Endothelial cell of umbilical vein (primary cell): Measurements from ENCODE around the gene KAZN. TPM values are rescaled to one million over a fixed set of nuclear protein-coding genes. Genes with fewer than 3 reads are reported as not detected.

Source experiments
- BruUV-seq: library from RNA; stranded (reverse); fragments of 400-500 nt; replicated peaks from 2 replicates; lab custom pipeline; 2021; lab: Mats Ljungman, UMichigan
- CTCF ChIA-PET: fragments of 300-600, 350-600 bp; sonication (Branson Sonifier 250); formaldehyde crosslinking; loops from one replicate; lab custom pipeline; 2021; ENCODE audit warnings: antibody characterized with exemption, inconsistent platforms; lab: Charles Lee
- POLR2A ChIA-PET: fragments of 300-600, 350-600 bp; sonication (Branson Sonifier 250); formaldehyde crosslinking; loops from one replicate; lab custom pipeline; 2021; ENCODE audit warnings: antibody characterized with exemption, inconsistent platforms; lab: Charles Lee
- DNase-seq: peaks from one replicate; pipeline ENCODE4 v3.0.0-alpha.2; 2011; ENCODE audit warnings: low read depth, low spot score
- FAIRE-seq: peaks from 2 replicates; lab custom pipeline; 2011; peaks lifted over from hg19 to GRCh38; lab: Jason Lieb, UNC
- H2AFZ ChIP-seq: 2 replicates; pipeline ENCODE4 v1.6.0; 2012; ENCODE audit warnings: low read depth, low read length, control low read depth, inconsistent platforms
- H3K27ac ChIP-seq: 2 replicates; pipeline ENCODE4 v1.5.1; 2011; ENCODE audit warnings: low read depth, mild to moderate bottlenecking, control low read depth, low read length, moderate library complexity; ENCODE audit not compliant: insufficient read depth
- H3K27me3 ChIP-seq, 2 experiments: 2 replicates each; pipeline versions ENCODE4 v1.6.0 to v1.6.1; 2011; ENCODE audit warnings: low read length in 2 of 2, mixed read lengths in 1 of 2; ENCODE audit not compliant: control insufficient read depth in 2 of 2, insufficient read depth in 2 of 2
- H3K36me3 ChIP-seq, 2 experiments: 2 replicates in 1 of 2; 3 replicates in 1 of 2; pipeline ENCODE4 v1.5.1; 2011; ENCODE audit warnings: low read length in 2 of 2, mild to moderate bottlenecking in 1 of 2, moderate library complexity in 1 of 2; ENCODE audit not compliant: control insufficient read depth in 2 of 2, insufficient read depth in 2 of 2; ENCODE audit errors: extremely low read depth in 1 of 2
- H3K4me1 ChIP-seq: 3 replicates; pipeline ENCODE4 v1.5.1; 2011; ENCODE audit warnings: mild to moderate bottlenecking, low read length; ENCODE audit not compliant: control insufficient read depth, insufficient read depth; ENCODE audit errors: extremely low read depth
- H3K4me2 ChIP-seq: 2 replicates; pipeline ENCODE4 v1.6.1; 2011; ENCODE audit warnings: low read length, control low read depth, mixed read lengths; ENCODE audit not compliant: insufficient read depth
- H3K4me3 ChIP-seq, 3 experiments: fragments of 200-600 bp in 1 of 3; sonication (generic), shearing (Covaris generic) in 1 of 3; replicated peaks in 1 of 3; 2 replicates each; pipeline ENCODE4 v1.5.1; 2011 to 2016; ENCODE audit warnings: control low read depth in 3 of 3, low read length in 3 of 3, mild to moderate bottlenecking in 2 of 3, inconsistent platforms in 1 of 3, low read depth in 1 of 3, moderate library complexity in 1 of 3; ENCODE audit not compliant: insufficient read depth in 1 of 3
- H3K79me2 ChIP-seq: 2 replicates; pipeline ENCODE4 v1.6.0; 2012; ENCODE audit warnings: low read length, inconsistent platforms; ENCODE audit not compliant: control insufficient read depth, insufficient read depth
- H3K9ac ChIP-seq: replicated peaks from 2 replicates; pipeline ENCODE3; 2011; ENCODE audit warnings: low read length, control low read depth; ENCODE audit not compliant: insufficient read depth; ENCODE audit errors: extremely low read depth
- H3K9me1 ChIP-seq: replicated peaks from 3 replicates; pipeline ENCODE4 v1.6.0; 2011; ENCODE audit warnings: mild to moderate bottlenecking, low read length; ENCODE audit not compliant: control insufficient read depth, insufficient read depth; ENCODE audit errors: extremely low read depth
- H3K9me3 ChIP-seq: replicated peaks from 2 replicates; pipeline ENCODE4 v1.5.1; 2012; ENCODE audit warnings: low read length, inconsistent platforms; ENCODE audit not compliant: control insufficient read depth, insufficient read depth
- H4K20me1 ChIP-seq: replicated peaks from 2 replicates; pipeline ENCODE3; 2011; ENCODE audit warnings: mild to moderate bottlenecking, low read length; ENCODE audit not compliant: control insufficient read depth, insufficient read depth; ENCODE audit errors: extremely low read depth
- EZH2 ChIP-seq: IDR thresholded peaks from 2 replicates; pipeline ENCODE4 v1.6.1; 2012; ENCODE audit warnings: borderline replicate concordance, low read depth, mild to moderate bottlenecking, moderate library complexity, low read length, inconsistent platforms; ENCODE audit not compliant: severe bottlenecking
- FOS ChIP-seq: IDR thresholded peaks from 2 replicates; pipeline ENCODE4 v1.6.1; 2011; ENCODE audit warnings: mild to moderate bottlenecking, low read length, moderate library complexity, borderline replicate concordance; ENCODE audit not compliant: insufficient read depth
- GATA2 ChIP-seq: IDR thresholded peaks from 2 replicates; pipeline ENCODE4 v1.7.0; 2011; ENCODE audit warnings: low read depth, mild to moderate bottlenecking, moderate library complexity, mixed read lengths, low read length; ENCODE audit not compliant: insufficient read length, insufficient read depth
- JUN ChIP-seq: IDR thresholded peaks from 2 replicates; pipeline ENCODE4 v1.6.1; 2011; ENCODE audit warnings: borderline replicate concordance, low read depth; ENCODE audit not compliant: insufficient read length, insufficient read depth
- MYC ChIP-seq: IDR thresholded peaks from one replicate; pipeline ENCODE4 v1.6.1; 2011; ENCODE audit warnings: mild to moderate bottlenecking, low read depth, low read length
- POLR2A ChIP-seq: IDR thresholded peaks from 2 replicates; pipeline ENCODE4 v1.6.1; 2012; ENCODE audit warnings: low read depth, mild to moderate bottlenecking, control low read depth, low read length
- POLR2AphosphoS5 ChIP-seq: IDR thresholded peaks from 2 replicates; pipeline ENCODE4 v1.6.1; 2012; ENCODE audit warnings: low read depth, mild to moderate bottlenecking, control low read depth, low read length, moderate library complexity; ENCODE audit not compliant: insufficient read depth
- dilution Hi-C: fragments of 300-500 bp; cut with MboI; formaldehyde crosslinking; loops from one replicate; pipeline ENCODE4 v1.15.0; 2019; ENCODE audit warnings: low sequenced_read_pairs; ENCODE audit not compliant: extremely low pct_ligation_motif_present
- intact Hi-C: fragments of 100-400 bp; cut with micrococcal nuclease; formaldehyde crosslinking; loops from one replicate; pipeline ENCODE4 v1.10.0; 2022
- polyA plus RNA-seq, 4 experiments: library from polyadenylated mRNA; depleted of rRNA in 3 of 4; stranded (reverse) in 3 of 4; unstranded in 1 of 4; fragments of >200 nt; gene quantifications; 2 replicates each; pipeline versions ENCODE4 v1.2.1 to v1.2.3, GENCODE V29; 2011 to 2012; ENCODE audit warnings: missing spikeins in 1 of 4
- total RNA-seq: library from RNA; stranded (reverse); gene quantifications from 2 replicates; pipeline ENCODE4 v1.2.3, GENCODE V29; 2021
- TF ChIP-seq, protein P1 (sequence below): IDR thresholded peaks from 2 replicates; pipeline ENCODE4 v1.6.1; 2011; ENCODE audit not compliant: insufficient read depth, insufficient read length
- TF ChIP-seq, protein P2 (sequence below), 2 donors: IDR thresholded peaks; 1 replicate in 1 of 2; 2 replicates in 1 of 2; pipeline ENCODE4 v1.5.1; 2011; ENCODE audit warnings: low read length in 2 of 2, mild to moderate bottlenecking in 2 of 2, moderate library complexity in 2 of 2, control low read depth in 1 of 2, inconsistent platforms in 1 of 2, low read depth in 1 of 2; ENCODE audit not compliant: insufficient read depth in 1 of 2; ENCODE audit errors: extremely low read depth in 1 of 2

The KAZN gene
- total and polyA plus RNA-seq, 2 donors (not counting 3 experiments of a cell fraction or from before 2014, with no cell fraction given), result 1.6 to 5.8 TPM

- POLR2A ChIA-PET, result no interaction called here
- Histone ChIP-seq H2AFZ (no peak overlapping the region), H3K9me3 (no peaks in the 10 kb centered on the region), H3K36me3 (no peaks in the 10 kb centered on the region), H3K4me1 (no peaks in the 10 kb centered on the region), H3K79me2 (no peaks in the 10 kb centered on the region), H3K4me3 (no peak overlapping the region), H3K9ac (no peak overlapping the region), H3K27me3 (no peaks in the 10 kb centered on the region), H4K20me1 (no peaks in the 10 kb centered on the region), H3K27ac (no peak overlapping the region), H3K9me1 (no peaks in the 10 kb centered on the region), H3K4me2 (no peak overlapping the region)
- DNase-seq, result no peak
- FAIRE-seq, result no peak
- dilution Hi-C loops (no loop called here), intact Hi-C loops (no loop called here)
- no TSS peak for BruUV-seq
- CTCF ChIA-PET, result no interaction called here
- TF ChIP-seq JUN, result no peak
- no peak for TF ChIP-seq MYC
- TF ChIP-seq, protein P1, sequence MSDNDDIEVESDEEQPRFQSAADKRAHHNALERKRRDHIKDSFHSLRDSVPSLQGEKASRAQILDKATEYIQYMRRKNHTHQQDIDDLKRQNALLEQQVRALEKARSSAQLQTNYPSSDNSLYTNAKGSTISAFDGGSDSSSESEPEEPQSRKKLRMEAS, result no peak
- TF ChIP-seq EZH2, result no peak
- no peak for TF ChIP-seq GATA2
- TF ChIP-seq POLR2AphosphoS5, result no peak
- TF ChIP-seq POLR2A, result no peak
- TF ChIP-seq, protein P2, sequence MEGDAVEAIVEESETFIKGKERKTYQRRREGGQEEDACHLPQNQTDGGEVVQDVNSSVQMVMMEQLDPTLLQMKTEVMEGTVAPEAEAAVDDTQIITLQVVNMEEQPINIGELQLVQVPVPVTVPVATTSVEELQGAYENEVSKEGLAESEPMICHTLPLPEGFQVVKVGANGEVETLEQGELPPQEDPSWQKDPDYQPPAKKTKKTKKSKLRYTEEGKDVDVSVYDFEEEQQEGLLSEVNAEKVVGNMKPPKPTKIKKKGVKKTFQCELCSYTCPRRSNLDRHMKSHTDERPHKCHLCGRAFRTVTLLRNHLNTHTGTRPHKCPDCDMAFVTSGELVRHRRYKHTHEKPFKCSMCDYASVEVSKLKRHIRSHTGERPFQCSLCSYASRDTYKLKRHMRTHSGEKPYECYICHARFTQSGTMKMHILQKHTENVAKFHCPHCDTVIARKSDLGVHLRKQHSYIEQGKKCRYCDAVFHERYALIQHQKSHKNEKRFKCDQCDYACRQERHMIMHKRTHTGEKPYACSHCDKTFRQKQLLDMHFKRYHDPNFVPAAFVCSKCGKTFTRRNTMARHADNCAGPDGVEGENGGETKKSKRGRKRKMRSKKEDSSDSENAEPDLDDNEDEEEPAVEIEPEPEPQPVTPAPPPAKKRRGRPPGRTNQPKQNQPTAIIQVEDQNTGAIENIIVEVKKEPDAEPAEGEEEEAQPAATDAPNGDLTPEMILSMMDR (IDR thresholded peaks at IDR 0.05; ENCODE audit: extremely low read depth in 1 of 2, insufficient read depth in 1 of 2, low read depth in 1 of 2, low read length in 2 of 2), result no peak
- TF ChIP-seq FOS, result no peak
These were observed 268.6 kb downstream of the KAZN start for GRCh38 chr1:14866911-14867612.
